Liver (tissue), 2 donors: ENCODE measurements around the gene GPR15LG.

Experiments used
- EGR1 ChIP-seq, 2 donors: IDR thresholded peaks; 2 replicates each; pipeline ENCODE4 v1.6.1; 2016 to 2018; ENCODE audit warnings: antibody characterized with exemption in 2 of 2, low read depth in 2 of 2
- GABPA ChIP-seq, 2 donors: IDR thresholded peaks in 1 of 2; conservative IDR thresholded peaks in 1 of 2; 2 replicates each; pipeline ENCODE4 v1.6.1; 2016; ENCODE audit warnings: antibody characterized with exemption in 2 of 2, mild to moderate bottlenecking in 1 of 2, moderate library complexity in 1 of 2
- donor health status: healthy.

DNA sequence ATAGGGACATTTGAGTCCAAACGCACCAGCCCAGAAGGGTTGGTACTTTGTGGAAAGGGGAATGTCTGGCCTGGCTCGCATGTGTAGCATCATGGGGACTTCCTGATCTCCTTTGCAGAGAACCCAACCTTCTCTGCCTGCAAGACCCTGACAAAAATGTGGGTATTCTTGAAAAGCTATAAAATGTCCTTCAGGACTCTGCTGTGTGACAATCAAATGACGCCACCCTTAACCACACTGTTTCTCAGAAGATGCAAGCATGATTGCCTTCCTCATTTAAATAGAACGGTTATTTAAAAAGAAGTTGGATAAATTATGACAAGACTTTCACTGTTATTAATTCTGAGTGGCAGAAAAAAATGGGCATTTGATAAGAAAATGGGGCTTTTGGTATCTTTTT lies 15.1 kb upstream of the GPR15LG start:
- TF ChIP-seq GABPA (IDR thresholded peaks at IDR 0.05 in 1 of 2, conservative IDR thresholded peaks at IDR 0.05 in 1 of 2) (no peak), EGR1 (IDR thresholded peaks at IDR 0.05; ENCODE audit: low read depth in 2 of 2) (no peak)
